Measurements from ENCODE around the gene NRG3.

GRCh38 chr10:82463614-82464013 lies 588.6 kb downstream of the NRG3 start:
- no peak for TF ChIP-seq CTCF (IDR thresholded peaks at IDR 0.05)
- no peak for TF ChIP-seq POLR2A (IDR thresholded peaks at IDR 0.05)

Data from transverse colon (tissue), 3 donors.